Measurements from ENCODE around the gene CNIH3.
A peak's percentile ranks its signal among the peaks of the same experiment; 100 is the strongest.
"Not testable (repeated sequence)": the region's sequence is repeated elsewhere in the genome, so short reads cannot be mapped to it uniquely, and the experiment has no call there.

CNIH3 gene

DNA sequence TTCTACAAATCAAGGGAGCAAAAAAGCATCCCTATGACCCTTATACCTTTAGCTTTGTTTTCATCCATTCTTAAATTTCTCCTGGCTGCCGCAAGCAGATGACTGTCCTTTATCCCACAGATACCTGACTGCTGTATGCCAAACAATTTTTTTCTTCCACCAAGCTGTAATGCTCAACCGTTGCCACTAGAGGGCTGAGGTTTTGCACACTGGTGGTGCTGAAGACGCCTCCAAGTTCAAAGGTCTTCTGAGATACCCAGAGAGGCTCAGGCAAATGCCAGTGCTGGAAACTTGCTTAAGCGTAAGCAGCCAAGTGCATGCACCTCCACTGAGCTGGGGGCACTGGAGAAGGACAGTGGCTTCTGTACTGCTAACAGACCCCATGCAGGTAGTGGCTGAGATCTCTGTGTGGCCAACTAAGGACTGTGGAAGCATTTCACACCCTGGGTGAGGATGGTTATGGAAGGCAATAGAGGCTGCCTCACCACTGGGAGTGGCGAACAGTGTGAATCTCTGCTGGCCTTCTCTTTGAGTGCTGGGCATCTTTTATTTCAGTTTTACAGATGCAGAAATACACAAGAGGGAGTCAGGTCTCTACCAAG lies 28.5 kb downstream of the CNIH3 start:
- DNase-seq, result peak; percentile 35

DNA sequence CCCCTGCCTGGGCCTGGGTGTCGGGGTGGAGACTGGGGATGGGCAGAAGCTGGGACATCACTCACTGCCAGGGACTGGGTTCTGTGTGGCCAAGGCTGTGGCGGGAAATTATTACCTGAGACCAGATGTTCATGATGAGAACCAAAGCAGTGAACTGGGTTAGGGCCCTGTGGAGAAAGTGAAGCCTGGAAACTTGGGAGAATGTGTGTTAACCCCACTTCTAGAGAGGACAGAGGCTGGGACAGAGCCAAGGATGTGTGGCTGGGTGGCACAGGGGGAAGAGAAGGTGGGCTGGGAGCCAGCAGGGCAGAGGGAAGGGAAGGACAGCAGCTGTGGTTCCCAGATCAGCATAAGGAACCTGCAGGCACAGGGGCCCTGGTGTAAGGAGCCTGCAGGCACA lies 31.3 kb downstream of the CNIH3 start:
- DNase-seq, result no peak

DNA sequence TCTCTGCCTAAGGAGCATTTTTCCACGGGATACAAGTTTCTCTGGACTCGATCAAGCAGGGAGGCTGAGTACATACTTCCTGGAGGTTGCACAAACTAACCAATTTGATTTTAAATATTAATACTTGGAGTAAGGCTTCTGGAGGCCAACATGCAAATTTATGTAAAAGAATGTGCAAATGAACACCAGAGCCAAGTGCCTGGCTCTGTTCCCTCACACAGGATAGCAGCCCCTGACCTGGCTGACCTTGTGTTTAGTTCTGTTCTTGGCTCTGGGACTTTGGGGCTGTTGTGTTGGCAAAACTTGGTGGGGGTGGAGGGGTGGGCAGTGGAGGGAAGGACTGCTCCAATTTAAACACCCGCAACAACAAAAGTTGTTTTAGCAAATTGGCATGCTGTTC lies 34.2 kb downstream of the CNIH3 start:
- DNase-seq, result no peak

DNA sequence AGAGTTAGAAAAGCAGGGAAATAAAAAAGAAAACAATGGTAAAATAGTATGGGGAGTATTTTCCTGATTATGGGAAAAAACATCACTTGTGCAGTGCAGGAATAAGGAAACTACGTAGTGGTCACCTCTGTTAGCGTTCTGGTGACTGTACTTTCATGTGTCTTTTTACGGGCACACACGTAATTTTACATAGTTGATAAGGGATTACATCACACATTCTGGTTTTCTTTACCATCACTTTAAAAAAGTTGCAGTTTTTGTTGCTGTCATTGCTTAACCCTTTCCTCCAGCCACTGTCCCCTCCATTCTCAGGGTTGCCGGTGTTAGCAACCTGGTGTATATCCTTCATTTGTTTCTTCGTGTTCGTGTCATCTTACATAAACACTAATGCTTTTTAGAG lies 35.1 kb downstream of the CNIH3 start:
- no peak for DNase-seq

DNA sequence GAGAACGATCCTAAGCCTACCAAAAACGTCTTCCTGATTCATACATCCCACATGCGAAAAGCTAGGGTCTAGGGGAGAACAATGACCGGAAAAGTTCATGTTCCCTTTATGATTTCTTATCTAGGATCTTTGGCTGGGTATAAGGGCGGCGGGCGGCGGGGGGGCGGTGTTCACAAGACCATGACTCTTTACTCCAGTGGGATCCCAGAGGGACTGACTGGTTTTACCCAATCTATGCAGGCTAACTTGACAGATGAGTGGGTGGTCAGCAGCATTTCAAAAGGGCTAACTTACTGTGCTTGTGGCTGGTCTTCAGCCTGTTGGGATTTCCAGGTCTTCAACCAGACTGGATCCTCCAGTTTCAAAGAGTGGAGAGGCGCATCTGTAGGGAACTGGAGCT lies 40.3 kb downstream of the CNIH3 start:
- DNase-seq, result no peak

DNA sequence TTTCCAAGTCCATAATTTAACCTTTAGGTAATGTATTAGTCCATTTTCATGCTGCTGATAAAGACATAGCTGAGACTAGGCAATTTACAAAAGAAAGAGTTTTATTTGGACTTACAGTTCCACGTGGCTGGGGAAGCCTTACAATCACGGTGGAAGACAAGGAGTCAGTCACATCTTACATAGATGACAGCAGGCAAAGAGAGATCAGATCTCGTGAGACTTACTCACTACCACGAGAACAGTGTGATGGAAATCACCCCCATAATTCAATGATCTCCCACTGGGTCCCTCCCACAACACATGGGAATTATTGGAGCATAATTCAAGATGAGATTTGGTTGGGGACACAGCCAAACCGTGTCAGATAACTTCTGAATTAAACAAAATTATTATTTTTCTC lies 44.0 kb downstream of the CNIH3 start:
- DNase-seq, result no peak

DNA sequence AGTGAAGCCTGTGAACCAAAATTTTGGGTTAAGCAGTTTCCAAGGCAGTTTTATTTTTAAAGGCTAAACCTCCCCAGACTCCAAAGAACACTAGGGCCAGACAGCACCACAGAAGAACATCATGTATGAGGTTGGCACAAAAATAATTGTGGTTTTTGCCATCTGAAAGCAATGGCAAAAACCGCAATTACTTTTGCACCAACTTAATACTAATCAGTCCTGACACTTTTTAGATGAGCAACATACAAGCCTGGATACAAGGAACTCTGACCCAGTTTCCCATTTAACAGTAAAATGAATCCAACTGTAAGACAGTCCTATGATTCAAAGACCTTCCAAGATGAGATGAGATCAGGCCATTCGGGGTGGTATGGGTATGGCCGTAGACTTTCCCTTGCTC lies 46.8 kb downstream of the CNIH3 start:
- no peak for DNase-seq

DNA sequence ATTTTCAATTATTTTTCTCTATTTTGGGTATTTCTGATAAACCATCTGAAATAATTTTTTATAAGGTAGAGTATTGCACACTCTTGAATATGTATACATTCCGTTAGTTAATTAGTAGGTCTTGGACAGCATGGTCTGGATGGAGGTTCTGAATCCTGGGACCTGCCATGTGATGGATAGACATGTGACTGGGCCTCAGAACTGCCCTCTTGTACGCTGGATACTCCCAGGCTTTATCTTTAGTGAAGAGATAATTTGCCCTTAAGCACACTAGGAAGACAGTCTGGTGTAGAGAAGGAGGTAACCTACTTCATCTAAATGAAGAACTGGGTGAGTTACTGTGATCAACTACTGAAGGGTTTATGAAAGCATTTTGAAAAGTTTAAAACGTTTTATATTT lies 48.9 kb downstream of the CNIH3 start:
- DNase-seq, result no peak

DNA sequence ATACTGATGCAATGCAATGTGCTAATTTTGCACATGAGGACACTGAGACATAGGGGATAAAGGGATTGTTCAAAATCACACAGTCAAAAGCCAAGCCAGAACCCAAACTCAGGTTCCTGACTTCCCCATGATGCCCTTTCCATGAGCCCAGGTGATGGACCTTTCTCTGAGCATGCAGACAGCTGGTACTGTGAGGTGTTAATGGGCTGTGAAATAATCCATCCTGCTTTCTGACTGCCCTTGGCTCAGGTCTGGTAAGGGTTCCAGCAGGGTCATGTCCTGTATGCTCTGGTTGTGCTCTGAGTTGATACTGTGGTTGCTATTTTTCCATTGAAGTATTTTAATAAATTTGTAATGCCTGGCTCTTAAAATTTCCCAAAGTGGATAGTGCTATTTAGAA lies 50.0 kb downstream of the CNIH3 start:
- DNase-seq, result no peak

DNA sequence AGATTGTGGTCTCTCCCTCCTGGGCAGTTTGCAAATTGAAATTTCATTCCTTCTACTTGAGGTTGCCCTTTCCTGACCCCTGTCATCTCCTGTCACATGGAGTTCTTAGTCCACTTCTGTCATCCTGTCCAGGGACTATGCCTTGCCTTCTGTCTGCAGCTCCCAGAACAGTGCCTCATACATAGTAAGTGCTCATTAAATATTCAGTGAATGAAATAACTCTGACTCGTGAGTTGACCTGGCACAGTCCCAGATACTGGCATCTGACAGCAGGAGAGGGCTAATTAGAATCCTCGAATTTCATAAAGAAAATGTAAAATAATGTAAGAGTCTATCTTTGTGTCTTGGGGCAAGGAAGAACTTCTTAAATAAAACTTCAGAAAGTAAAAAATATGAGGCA lies 50.8 kb downstream of the CNIH3 start:
- no peak for DNase-seq

DNA sequence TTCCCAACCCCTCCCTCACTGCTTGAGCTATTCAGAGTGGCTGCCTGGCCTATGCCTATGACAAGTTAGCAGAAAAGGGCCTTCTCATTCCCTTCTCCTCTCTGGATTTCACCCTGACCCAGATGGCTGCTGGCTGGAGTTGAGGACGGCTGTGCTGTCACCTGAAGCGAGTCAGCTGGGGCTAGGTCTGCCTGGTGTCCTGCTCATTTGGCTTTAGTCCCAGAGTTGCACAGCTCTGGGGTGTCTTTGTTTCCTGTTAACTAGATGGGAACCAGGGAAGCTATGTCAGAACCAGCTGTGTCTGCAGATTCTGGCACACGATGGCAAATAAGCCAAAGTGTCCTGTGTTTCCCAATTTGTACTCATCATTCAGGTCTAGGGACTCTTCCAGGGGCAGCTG lies 52.9 kb downstream of the CNIH3 start:
- DNase-seq, result no peak

DNA sequence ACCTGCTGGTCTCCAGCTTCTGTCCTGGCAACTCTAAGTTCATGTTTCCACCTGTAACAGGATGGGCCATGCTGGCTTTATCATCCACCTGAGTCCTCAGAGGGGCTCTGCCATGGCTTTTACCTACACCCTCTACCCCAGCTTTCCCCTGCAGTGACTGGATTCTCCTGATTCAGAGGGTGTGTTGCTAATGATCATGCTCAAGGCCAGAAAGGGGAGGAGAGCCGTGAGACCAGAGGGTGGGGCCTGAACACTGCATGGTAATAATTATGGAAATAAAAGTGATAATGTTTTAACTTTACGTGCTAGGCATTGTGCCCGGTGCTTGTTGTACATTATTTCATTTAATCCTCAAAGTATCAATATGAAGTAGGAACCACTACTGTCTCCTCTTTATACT lies 53.3 kb downstream of the CNIH3 start:
- DNase-seq, result no peak

DNA sequence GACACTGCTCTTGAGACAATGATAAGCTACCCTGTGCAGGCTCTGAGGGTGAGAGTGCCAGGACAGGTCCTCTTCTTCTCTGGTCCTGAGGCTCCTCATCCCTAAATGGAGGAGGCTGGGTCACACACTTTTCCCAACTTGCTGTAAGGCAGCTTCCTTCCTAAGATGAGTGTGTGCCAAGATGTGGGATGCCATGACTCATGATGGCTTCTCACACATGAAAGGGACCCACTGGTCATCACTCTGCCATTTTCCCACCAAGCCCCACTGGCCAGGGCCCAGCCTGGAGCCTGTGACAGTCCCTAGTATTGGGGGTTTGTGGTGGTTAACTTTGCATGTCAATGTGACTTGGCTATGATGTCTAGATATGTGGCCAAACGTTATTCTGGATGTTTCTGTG lies 54.4 kb downstream of the CNIH3 start:
- no peak for DNase-seq

DNA sequence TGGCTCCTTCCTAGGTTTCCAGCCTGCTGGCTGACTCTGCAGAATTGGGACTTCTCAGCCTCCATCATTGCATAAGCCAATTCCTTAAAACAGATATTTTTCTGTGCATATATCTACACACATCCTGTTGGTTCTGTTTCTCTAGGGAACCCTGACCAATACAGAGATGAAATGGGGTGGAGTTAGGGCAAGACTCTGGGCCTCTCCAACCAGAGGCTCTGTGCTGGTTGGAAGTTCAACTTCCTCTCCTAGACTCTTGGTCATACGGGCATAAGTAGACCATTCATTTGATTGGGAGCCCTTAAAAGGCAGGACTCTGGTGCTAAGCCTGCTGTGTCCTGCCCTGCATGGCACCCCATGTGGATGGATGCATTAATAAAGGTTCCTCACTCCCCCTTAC lies 55.0 kb downstream of the CNIH3 start:
- DNase-seq, result no peak

DNA sequence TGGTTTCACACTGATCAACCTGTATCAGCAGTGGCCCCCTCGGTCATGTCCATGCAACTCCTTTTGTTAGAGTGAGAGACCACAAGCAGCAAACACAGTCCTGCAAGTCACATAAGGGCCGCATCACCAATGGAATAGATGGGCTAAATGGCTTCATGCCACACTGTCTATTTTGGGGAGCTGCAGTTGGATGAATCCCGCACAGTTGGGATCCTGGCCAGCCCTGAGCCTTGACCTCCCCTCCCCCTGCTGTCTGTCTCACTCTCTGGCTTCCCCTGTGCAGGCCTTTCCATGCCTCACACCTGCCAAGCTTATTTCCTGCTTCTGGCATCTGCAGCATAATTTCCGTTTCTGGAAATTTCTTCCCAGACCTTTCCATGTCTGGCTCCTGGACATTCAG lies 57.0 kb downstream of the CNIH3 start:
- no peak for DNase-seq

DNA sequence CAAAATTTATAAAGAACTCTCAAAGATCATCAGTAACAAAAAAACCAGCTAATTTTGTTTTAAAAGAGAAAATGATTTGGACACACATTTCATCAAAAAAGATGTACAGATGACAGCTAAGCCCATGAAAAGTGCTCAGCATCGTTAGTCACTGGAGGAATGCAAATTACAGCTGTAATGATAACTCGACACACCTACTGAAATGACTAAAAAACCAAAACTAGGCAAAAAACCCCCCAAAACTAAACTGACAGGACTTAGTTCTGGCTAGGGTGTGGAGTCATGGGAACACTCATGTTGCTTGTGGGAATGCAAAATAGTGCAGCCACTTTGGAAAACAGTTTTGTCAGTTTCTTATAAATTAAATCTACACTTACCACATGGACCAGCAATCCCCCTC lies 59.5 kb downstream of the CNIH3 start:
- no peak for DNase-seq

DNA sequence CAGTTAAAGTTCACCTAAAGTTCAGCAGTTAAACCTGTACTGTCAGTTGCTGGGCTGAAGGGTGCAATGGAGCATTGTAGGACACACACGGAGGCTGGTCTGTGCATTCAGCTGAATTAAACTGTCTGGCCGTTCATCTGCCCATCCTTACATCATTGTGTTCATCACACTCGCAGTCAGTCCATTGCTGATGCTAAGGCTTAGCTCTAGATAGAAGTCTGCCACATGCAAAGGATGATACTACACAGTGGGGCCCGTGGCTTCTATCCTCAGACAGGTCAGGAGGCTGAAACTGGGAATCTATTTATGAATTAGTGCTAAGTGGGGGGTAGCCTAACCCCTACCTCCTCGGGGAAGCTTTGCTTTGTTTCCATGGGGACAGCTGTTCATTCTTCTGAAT lies 60.4 kb downstream of the CNIH3 start:
- no peak for DNase-seq

DNA sequence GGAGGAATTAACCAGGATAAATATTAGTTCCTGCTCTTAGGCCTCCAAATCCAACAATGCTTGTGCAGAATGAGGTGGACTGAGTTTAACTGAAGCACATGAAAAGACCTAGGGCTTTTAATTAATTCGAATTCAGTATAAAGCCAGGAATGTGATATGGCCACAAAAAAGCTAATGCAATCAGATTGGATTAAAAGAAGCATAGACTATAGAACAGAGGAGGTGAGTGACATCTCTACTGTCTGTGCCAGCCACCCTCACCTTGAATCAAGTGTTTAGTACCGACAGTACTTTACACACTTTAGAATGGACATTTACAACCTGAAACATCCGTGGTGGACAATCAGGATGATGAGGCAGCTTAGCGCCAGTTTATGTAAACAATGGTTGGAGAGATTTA lies 62.1 kb downstream of the CNIH3 start:
- no peak for DNase-seq

DNA sequence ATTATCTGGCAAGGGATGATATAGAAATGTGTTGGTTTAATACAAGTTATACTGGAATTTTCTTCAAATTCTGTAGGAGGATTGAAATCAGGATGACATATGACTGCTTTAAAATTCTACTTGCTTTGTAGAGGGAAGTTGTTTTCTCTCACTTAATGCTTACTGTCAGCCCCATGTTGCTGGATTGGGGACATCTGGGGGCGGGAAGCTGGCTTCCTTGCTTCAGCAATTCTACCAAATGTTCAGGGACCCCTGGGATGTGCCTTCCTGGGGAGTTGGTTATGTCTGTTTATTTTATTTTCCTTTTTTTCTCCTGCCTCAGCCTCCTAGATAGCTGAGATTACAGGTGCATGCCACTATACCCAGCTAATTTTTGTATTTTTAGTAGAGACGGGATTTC lies 63.5 kb downstream of the CNIH3 start:
- DNase-seq, result no peak

DNA sequence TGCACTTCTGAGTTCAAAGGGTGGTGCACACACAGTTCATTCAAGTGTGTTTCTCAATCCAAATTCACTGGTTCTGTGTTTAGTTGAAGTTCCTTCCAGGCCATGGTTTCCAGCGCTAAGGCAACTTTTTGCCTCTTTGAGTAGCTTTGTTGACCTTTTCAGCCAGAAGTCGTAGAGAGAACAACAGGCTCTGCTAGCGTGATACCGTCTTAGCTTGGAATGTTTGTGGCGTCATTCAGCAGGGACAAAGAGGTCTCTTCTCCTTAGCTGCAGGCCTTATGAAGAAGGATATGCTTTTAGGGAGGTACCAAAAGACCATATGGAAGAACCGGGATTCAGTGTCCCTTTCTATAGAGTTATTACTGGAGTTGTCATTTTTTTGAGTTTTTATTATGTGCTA lies 65.7 kb downstream of the CNIH3 start:
- no peak for DNase-seq

DNA sequence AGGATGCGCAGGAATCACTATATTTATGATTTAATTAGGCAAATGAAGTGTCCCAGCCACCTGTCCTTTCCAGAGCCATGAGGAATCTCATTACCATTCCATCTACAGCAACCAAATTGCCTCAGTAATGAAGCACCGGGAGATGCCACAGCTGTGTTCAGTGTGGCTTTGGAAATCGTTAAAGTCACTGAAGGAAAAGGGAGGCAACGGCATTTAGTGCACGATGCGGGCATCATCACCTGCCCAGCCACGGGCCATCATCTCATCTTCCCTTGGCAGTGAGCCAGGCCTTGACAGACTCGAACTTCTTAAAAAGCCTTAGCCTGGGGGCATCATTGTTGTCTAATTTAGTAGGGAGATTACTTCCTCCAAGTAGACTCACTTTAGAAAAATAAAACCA lies 67.8 kb downstream of the CNIH3 start:
- DNase-seq, result no peak

DNA sequence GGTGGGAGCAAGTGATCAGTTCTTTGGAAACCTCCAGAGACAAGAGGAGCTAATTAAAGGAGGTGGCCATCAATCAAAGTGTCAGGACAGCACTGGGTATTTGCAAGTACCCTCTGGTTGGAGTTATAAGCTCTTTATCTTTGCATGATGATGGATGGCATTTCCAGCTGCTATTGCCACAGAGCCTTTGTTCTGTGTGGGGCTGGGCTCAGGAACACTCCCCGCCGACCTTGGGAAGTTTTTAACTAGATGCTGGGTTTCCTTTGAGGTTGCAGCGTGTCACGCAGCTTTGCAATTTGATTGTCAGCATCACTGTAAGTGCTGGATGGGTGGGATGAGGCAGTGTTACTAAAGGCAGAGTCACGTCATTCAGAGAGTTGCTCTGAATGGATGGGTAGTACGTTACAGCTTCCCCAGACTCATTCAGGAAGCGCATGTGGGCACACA lies 68.9 kb downstream of the CNIH3 start:
- DNase-seq, result no peak

DNA sequence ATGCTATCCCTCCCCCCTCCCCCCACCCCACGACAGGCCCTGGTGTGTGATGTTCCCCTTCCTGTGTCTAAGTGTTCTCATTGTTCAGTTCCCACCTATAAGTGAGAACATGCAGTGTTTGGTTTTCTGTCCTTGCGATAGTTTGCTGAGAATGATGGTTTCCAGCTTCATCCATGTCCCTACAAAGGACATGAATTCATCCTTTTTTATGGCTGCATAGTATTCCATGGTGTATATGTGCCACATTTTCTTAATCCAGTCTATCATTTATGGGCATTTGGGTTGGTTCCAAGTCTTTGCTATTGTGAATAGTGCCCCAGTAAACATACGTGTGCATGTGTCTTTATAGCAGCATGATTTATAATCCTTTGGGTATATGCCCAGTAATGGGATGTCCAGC lies 70.0 kb downstream of the CNIH3 start:
- not testable (repeated sequence) for DNase-seq

DNA sequence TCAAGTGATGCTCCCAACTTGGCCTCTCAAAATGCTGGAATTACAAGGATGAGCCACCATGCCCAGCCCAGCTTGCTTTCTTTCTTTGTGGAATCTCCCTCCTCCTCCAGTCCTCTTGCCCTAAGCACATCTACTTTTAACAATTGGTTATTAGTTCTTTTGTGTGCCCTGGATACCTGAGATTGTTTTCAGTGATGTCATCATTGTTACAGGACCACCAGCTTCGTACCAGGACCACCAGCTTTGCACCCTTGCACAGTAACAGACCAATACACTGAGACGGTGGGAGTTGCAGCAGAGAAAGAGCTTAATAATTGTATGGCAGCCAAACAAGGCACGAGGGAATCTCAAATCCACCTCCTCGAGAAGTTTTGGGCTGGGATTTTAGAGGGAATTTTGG lies 71.3 kb downstream of the CNIH3 start:
- DNase-seq, result no peak

DNA sequence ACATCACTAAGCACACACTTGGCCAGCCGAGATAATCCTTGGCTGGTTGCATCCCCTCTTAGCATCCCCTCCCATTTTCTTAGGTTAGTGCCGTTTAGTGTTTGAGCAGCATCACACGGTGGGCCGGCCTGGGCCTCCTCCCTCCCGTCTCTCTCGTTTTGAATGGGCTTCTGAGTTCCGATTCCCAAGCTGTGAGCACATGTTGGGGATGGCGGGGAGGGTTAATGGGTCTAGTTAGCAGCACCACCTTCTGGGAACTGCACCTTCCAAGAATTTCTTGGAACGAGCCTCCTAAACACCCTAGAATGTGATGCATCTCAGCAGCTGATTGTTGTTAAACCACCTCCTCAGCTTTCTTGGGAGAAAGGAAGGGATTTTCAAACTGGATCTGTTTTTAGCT lies 73.3 kb downstream of the CNIH3 start:
- no peak for DNase-seq

DNA sequence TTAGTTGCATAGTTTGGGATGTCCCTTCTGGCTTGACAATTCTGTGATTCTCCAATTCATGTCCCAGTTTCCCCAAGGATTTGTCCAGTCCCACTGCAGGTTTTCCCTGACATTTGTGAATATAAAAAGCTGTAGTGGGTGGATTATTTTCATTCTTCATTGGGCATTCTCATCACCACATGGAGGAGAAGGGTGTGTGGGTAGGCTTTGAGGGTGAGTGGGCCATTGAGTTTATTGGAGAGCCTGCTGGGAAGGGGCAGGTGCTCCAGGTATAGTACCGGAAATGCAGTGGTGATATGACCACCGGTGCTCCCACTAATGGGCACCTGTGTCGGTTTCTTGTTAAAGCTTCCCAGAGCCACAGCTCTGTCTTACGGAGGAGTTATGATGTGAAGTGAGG lies 74.5 kb downstream of the CNIH3 start:
- no peak for DNase-seq
